ENCODE results near the gene ZBED6. TPM values are rescaled to one million over a fixed set of nuclear protein-coding genes. Genes with fewer than 3 reads are reported as not detected.

Gene ZBED6
- 13.5 and 18.7 TPM in 2 replicates for total RNA-seq

GRCh38 chr1:203795441-203796235 is at the start of gene ZBED6, which contains the start of gene ZC3H11A:
ZBED6 (plus strand) TSS chr1:203795623; CDS start chr1:203797523, 1,900 bp downstream.
ZC3H11A (plus strand) TSS chr1:203795623; CDS start chr1:203817071, 21,448 bp downstream.

GRCh38 chr1:203765029-203765837 is 30.2 kb upstream of the ZBED6 start, which contains the start of gene LAX1:
LAX1 (plus strand) TSS chr1:203765183; CDS start chr1:203765566, 383 bp downstream.

Other genes with a start within 250 kb of the ZBED6 start
- gene ATP2B4, start 168.8 kb upstream of the ZBED6 start, total RNA-seq, result 112 and 118 TPM in 2 replicates
- gene LAX1, start 30.4 kb upstream of the ZBED6 start, total RNA-seq, result not detected in 2 replicates
- 61.1 and 62.3 TPM in 2 replicates for gene ZC3H11A, start within 50 bp of the ZBED6 start, total RNA-seq
- gene SNRPE, start 66.0 kb downstream of the ZBED6 start, total RNA-seq, result 30.5 and 52.9 TPM in 2 replicates